Inflammatory macrophage treated with lipopolysaccharide for 1 hour (primary cell): Measurements from ENCODE around the gene KCNE1.
"Not testable (repeated sequence)": the region's sequence is repeated elsewhere in the genome, so short reads cannot be mapped to it uniquely, and the experiment has no call there.

Experiments used
- DNase-seq, 2 donors: peaks; one replicate each; pipeline ENCODE4 v3.0.0-alpha.2; 2020 to 2022

The KCNE1 gene

DNA sequence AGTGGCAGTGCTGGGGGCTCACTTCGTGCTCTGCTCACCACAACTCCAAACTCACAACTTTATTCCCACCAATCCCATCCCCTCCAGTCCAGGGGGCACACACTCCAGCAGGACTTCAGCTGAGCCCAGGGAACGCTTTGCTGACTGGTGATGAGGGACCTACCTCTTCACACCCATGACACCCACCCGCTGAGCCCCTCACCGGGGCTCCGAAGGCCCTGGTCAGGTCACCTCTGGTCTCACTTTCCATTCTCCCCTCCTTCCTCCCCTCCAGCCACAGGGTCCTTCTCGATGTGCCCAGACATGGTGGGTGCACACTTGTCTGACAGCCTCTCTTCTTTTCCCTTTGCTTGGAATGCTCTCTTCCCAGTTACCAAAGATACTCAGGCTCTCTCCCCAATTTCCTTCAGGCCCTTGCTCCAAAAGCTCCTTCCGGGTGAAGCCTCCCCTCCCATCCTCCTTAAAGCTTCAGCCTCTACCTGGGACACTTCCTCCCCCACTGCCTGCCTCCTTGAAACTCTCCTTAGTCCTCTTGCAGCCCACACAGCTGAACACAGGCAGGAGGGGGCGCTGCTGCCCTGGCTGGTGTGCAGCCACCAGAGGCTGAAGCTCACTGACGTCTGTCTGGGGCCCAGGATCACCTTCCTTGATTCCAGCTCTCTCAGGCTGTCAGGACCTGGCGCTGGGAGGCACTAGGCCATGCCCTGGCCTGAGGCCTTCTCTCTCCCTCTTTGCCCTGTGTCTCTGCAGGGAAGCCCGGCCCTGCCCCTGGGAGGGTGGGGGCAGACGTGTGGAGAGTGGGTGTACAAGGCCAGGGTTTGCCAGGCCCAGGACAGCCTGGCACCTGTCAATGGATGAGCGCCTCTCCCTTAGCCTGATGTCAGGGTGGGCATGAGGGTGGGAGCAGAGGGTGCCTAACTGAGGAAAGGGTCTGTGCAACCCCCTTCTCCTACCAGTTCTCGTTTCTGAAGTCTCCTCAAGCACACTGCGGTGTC, 1.6 kb downstream of the KCNE1 start:
- peak; percentile 69 to 74 for DNase-seq

- DNase-seq, result no peak
Measured at GRCh38 chr21:34509151-34509550, 2.9 kb downstream of the KCNE1 start.

GRCh38 chr21:34504595-34504994, 7.4 kb downstream of the KCNE1 start:
- DNase-seq, result peak; percentile 51 to 65

- no peak for DNase-seq
Measured at GRCh38 chr21:34502480-34503106, 9.4 kb downstream of the KCNE1 start.

DNA sequence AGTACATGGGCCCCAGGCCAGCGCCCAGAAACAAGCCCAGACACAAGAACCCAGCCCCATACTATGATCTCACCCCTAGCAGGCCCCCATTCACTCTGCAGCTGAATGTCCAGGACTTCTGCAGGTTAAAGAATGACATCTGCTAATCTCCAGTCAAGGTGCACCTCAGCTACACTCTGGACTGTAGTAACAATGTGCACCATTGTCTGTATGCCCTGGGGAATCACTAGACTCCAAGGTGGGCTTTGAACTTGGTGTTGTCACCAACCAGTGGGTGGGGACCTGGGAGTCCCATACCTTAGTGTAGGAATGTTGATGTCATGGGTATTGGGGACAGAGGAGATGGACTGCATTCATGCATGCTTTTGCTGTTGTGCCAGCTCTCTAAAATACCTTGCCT, 10.3 kb downstream of the KCNE1 start:
- no peak for DNase-seq

DNA sequence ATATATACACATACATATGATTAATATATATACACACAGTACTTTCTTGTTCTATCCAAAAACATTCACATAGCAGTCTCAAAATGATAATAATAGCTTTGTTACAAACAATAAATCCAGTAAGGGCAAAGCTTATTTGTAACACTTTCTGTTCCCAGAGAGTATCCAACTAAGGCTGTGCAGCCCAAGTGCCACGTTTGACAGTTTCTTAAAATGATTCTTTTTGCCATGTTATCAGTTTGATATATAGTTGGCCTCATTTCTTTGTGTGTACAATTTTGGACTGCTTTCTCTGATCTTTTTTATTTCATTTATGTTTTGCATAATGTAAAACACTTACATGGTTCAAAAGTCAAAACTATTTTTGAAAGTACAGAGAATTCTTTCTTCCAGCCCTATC, 11.8 kb downstream of the KCNE1 start:
- no peak for DNase-seq

DNA sequence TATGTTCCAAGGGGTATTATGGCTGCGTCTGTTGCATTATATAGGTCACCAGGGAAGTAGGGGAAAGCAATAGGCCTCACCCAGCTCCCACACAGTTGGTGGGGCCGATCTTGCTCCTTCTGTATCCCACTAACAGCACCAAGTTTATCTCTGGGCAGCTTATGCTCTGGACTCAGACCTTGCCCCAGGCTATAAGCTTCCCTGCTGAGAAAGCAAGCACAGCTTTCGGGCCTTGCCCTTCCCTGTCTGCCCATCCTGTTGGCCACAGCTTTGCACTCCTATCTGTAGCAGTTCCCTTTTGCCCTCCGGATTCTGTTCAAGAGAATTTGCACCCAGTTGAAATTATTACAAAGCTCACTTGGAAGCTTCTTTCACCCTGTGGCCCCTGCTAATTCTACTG, 12.9 kb downstream of the KCNE1 start:
- no peak for DNase-seq

DNA sequence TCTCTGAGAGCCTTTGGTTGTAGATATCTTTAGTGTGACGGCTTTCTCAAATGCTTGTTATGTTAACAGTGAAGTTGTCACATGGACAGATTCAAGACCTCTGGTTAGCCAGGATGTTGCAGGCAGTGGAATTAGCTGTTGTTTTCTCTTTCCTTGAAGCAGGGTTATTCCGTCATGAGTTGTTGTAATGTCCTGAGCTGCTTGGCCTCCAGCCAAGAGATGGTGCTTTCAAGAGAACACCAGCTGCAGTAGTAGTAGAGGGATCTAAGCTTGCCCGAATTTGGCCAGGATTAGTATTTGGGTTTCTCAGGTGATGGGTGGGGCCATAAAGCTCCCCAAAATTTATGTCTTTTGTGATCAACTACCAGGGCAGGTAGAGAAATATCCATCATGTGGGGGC, 13.4 kb downstream of the KCNE1 start:
- no peak for DNase-seq

- DNase-seq, result not testable (repeated sequence)
Measured at GRCh38 chr21:34483854-34484253, 28.2 kb downstream of the KCNE1 start.

DNA sequence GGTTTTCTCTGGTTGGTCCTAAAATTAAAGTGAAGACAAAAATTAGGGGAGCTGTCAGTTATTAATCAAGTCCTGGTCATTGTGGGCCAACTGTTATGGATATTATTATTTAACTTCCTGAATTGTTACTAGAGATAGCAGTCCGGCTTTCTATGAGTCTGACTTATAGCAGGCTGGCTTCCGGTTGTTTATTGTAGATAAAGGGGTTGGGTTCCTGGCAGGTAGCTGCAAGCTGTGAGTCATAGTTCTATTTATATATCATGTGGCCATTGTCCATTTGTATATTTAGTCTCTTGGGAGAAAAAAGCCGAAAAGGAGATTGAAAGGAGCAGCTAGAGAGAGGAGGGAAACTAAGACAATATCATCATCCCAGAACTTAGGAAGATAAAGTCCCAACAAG, 28.6 kb downstream of the KCNE1 start:
- DNase-seq, result not testable (repeated sequence)

DNA sequence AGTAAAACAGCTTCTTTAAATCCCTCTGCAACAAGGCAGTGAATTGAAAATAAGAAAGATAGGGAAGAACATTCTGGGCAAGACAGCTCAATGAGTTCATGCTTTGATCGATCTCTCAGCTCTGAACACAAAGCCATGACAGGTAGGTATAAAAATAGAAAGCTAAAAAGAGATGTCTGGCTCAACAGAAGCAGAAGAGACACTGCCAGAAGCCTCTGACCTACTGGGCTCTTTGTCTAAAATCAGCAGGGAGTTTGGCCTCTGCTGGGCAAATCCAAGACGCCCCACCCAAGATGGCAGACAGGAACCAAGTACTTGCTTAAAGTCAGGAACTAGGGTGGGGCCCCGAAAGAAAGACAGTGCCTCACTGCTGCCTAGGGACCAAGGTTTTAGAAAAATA, 44.7 kb downstream of the KCNE1 start:
- DNase-seq, result not testable (repeated sequence)

DNA sequence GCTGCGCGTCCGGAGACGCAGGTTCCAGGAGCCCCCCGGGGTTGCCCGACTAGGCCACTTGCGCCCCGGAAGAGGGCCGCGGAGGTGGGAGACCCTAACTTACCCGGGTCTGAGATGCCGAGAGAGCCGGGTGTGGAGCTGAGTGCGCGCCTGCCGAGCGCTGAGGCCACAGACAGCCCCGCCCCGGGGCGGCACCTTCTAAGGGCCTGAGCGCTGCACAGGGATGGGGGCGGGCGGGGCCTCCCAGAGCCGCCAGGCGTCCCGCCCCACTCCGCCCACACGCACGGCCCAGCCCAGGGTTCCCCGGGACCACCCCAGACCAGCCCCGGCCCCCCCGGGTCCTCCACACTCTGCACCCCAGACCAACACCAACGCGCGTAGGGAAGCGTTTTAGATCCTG, 52.6 kb downstream of the KCNE1 start:
- not testable (repeated sequence) for DNase-seq

DNA sequence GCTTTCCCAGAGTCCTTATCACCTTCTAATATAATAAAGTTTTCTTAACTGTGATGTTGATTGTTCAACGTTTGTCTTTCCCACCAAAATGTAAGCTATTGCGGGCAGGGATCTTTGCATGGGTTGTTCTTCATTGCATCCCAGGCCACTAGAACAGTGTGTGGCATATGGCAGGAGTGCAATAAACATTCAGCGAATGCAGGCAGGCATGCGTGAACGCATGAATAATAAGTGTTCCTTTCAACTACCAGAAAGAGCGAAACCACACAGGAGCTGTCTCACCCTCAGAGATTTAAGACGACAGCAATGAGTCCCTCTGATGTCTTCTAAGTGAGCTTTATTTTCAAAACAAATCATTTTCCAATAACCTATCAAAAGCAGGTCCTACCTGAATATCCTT, 53.7 kb downstream of the KCNE1 start:
- not testable (repeated sequence) for DNase-seq

GRCh38 chr21:34456180-34456579, 55.8 kb downstream of the KCNE1 start:
- DNase-seq, result not testable (repeated sequence)

DNA sequence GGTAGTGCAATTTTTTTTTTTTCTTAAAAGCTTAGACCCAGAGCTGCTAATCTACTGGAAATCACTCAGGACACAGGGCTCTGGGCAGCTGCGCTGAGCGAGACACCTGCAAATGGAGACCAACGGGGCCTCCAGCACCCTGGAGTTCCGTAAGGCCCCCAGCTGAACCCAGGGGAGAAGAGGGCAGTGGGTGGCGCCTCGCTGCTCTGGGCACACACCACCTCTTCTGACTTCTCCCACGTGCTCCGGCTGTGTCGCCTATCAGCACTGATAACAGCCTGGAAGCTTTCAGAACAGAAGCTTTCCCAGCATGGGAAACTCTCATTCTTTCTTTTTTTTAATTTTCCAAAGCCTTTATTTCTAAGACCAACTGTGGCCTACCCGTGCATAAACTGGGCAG, 56.4 kb downstream of the KCNE1 start:
- DNase-seq, result not testable (repeated sequence)

DNA sequence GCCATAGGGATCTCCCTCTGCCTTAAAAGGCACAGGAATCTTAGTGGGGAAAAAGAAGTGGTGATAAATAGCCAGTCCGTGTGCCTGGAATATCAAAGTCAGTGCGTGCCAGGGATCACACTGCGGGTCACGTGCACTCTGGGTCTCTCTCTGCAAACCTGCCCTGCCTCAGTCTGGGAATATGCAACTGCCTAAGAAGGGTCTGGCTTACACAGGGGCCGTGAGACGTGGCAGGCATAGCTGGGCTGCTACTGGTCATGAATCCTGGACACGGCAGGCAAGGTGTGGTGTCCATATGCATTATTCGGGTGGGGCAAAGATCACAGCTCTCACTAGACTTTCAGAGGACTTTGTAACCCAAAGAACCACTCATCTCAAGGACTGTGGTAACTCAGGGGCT, 65.0 kb downstream of the KCNE1 start:
- DNase-seq, result not testable (repeated sequence)

DNA sequence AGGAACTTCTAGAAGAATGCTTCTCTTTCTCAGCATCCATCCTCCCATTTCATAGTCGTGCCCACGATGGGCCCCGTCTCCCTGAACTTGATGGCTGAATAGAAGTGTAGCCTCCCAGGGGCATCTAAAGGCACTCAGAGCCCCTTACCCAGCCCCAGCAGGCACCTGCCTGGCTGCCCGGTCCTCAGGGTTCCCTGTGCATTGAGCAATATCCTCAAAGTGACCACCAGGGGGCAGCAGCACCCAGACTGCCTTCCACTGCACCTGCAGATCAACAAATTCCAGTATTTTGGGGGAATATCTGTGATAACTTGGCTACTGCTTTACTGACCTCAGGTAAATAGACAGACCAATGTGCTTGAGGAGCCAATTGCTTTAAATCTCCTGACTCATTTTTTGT, 68.5 kb downstream of the KCNE1 start:
- not testable (repeated sequence) for DNase-seq

DNA sequence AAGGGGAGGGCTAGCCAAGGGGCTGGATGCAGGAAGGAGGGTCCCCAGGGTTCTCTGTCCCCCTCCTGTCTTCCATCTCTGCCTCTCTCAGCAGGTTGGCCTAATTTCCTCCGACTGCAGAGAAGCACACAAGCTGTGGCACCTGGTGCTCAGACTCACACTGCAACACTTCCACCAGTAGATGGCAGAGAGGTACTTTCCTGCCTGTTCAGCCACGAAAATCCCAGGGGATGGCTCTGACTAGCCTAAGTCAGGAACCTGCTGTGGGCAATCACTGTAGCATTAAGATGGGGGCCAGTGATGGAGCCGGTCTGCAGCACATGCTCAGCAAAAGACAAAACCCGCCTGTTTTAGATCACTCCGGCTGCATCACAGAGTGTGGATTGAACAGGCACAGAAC, 82.3 kb downstream of the KCNE1 start:
- DNase-seq, result not testable (repeated sequence)

GRCh38 chr21:34428441-34428840, 83.6 kb downstream of the KCNE1 start:
- DNase-seq, result not testable (repeated sequence)

DNA sequence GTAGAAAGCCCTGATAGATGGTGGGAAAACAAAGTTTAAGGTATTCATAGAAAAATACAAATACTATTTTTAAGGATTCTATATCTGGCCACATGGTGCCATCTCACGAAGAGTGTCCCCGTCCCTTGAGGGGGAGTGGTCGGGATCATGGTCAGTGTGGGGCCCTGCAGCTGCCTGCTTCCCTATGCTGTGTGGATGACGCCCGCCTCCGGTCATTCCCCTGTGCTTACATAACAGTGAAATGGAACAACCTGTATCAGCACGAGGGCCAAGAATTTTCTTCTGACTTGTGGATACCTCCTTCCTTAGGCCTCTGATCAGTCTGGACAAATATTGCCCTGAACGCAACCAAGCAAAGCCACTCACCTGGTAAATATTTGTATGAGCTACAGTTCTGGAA, 84.7 kb downstream of the KCNE1 start:
- not testable (repeated sequence) for DNase-seq

GRCh38 chr21:34423805-34424204, 88.2 kb downstream of the KCNE1 start, which contains the start of gene SMIM34:
TSS of gene SMIM34 (minus strand) at chr21:34423951. CDS start at chr21:34423839, 112 bp downstream.
- DNase-seq, result not testable (repeated sequence)

- not testable (repeated sequence) for DNase-seq
Measured at GRCh38 chr21:34417448-34418077, 94.4 kb downstream of the KCNE1 start.

DNA sequence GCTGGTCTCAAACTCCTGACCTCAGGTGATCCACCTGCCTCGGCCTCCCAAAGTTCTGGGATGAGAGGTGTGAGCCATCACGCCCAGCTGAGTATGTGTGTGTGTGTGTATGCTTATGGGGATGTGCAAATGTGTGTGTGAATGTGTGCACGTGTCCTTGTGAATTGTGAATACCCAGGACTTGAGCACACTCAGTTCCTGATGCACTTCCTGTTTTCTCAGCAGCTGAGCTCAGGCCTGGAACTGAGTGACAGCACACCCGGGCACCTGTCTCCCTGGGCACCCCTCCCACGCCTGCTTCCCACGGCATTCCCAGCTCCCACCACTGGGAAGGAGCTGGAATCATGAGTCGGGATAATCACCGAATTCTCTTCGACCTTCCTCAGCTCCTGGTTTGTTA, 104.7 kb downstream of the KCNE1 start:
- DNase-seq, result not testable (repeated sequence)
